C1 segment of cervical spinal cord (tissue), 14 donors: ENCODE measurements around the gene GPR150.

Source experiments
- DNase-seq, 14 donors: peaks; one replicate each; lab custom pipeline; 2025; lab: John Stamatoyannopoulos, UW

Gene GPR150

DNA sequence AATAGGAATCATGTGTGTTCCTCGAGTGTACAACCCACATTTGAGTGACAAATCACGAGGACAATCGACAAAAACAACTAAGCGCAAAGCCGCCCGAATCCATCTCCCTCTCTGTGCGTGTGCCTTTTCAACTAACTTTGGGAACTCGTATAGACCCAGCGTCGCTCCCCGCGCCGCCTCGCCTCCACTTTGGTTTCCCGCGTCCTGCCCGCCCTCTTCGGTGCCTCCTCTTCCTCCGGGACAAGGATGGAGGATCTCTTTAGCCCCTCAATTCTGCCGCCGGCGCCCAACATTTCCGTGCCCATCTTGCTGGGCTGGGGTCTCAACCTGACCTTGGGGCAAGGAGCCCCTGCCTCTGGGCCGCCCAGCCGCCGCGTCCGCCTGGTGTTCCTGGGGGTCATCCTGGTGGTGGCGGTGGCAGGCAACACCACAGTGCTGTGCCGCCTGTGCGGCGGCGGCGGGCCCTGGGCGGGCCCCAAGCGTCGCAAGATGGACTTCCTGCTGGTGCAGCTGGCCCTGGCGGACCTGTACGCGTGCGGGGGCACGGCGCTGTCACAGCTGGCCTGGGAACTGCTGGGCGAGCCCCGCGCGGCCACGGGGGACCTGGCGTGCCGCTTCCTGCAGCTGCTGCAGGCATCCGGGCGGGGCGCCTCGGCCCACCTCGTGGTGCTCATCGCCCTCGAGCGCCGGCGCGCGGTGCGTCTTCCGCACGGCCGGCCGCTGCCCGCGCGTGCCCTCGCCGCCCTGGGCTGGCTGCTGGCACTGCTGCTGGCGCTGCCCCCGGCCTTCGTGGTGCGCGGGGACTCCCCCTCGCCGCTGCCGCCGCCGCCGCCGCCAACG, at the start of gene GPR150:
Gene GPR150, plus strand, starts transcription at position 58 of the 840 bp plus-strand sequence. Its CDS starts 189 bp downstream, at position 247.
- peak in 3 of 14 donors; percentile 8 to 15 (median 14) for DNase-seq

DNA sequence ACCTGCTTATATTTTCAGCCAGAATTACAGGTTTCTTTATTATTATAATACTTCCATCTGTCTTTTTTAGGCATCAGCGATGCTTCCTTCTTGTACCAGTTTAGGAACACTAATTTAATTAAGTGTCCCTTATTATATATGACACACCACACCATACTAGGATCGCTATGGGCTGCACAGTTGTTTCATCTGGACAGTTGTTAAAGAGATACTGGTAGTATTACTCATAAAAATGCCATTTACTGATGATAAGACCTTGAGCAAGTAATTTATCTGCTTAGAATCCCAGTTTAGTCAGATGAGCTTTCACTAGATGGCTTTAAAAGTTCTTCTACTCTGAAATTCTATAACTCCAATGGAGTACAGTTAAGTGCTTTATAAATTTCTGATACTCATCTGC, 47.9 kb upstream of the GPR150 start:
- no peak for DNase-seq

DNA sequence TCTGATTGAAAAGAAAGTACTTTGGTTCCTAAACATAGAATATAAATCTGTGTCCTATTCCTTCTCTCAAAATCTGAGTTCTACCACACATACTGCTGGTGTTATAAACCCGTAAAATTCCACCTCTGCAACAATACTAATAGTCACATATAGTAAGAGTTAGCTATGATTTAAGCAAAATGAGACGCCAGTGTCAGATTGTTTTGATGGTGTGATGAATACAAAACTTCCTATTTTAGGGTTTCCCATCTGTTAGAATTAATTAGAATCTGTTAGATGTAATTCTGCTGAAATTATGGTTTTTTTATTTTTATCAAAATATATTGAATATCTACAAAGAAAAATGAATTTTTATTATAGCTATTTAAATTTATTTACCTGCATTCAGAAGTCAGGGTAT, 38.3 kb upstream of the GPR150 start:
- no peak for DNase-seq

DNA sequence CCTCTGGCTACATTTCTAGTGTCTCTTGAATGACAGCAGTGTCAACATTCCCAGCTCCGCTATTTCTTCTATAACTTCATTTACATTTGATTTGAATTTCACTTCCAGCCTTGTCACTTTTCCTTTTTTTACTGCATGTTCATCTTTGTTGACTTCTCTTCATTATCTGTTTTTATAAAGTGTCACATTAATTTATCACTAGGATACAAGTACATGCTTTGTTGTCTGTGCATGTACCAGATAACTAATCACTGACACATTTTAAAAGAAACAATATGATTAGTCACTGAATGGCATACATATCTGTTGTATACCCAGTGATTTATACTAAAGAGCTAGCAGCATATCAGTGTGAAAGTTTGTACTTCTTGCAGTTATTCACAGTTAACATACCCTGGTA, 35.9 kb upstream of the GPR150 start:
- no peak for DNase-seq

DNA sequence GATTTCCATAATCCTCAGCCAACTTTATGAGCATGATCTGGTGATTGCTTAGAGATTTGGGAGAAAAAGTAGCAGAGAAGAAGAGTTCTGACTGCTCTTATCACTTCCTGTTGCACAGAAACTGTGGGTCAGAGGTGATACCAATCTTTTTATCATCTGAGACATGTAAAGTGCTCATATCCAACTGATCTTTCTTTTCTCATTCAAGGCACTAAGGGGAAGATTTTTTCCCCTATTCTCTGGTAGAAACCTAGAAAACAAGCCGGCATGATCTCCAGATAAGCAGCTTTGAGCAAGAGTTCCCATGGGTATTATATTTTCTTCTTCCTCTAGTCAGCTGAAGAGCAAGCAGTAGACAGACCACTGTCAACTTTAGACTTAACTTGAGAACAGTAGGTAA, 29.0 kb upstream of the GPR150 start:
- no peak for DNase-seq

DNA sequence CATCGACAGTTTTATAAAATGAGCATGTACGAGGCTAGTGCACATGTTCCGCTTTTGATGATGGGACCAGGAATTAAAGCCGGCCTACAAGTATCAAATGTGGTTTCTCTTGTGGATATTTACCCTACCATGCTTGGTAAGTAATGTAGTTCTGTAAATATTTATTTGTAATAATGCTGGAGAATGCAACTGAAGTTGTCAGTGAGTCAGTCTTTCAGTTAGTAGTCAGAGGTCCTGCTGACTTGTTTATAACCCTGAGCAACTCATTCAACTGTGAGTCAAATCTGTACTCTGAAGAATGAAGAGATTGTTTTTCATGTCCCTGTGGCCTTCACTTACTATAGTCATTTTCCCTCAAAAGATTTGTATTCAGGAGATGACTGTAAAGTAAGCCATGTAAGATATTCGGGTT, 28.4 kb upstream of the GPR150 start:
- DNase-seq: no peak

DNA sequence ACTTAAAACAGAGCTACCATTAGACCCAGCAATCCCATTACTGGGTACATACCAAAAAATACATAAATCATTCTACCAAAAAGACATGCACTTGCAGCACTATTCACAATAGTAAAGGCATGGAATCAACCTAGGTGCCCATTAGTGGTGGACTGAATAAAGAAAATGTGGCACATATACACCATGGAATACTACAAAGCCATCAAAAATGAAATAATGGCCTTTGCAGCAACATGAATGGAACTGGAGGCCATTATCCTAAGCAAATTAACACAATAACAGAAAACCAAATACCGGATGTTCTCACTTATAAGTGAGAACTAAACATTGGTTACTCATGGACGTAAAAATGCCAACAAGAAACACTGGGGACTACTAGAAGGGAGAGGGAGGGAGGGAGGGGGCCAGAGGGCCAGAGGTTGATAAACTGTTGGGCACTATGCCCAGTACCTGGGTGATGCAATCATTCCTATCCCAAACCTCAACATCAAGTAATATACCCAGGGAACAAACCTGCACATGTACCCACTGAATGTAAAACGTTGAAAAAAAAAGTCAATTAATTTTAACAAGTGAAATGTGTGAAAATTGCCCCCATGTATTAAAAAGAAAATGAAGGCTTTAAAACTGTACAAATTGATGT, 24.5 kb upstream of the GPR150 start:
- no peak for DNase-seq

DNA sequence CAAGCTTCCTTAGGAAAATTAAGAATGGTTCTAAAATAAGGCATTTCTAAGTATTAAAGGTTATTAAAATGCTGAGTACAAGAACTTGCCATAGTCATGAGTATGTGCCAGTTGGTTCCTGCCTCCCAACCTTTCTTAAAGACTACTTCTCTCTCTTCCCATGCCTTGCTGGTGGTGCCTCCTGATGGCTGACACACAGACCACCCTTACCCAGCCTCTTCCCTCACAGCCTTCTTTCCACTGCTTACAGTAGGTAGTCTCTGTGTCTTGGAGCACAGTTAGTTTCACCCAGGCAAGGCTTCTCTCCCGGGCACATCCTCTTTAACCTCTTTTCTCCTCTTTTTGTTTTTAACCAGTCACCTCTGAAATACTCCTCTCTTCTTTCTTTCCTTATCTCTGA, 20.6 kb upstream of the GPR150 start:
- DNase-seq: no peak

DNA sequence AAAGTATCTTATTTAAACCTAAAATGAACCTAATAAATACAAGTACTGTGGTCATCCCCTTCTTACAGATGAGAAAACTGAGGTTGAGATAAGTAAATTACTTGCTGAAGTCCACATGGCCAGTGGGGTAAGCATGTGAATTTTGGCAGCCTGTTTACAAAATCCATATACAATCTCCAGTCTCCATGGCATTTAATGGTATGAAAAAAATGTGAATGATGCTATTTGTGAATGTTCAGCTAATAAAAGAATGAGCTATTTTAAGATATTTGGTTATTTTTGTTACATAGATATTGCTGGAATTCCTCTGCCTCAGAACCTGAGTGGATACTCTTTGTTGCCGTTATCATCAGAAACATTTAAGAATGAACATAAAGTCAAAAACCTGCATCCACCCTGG, 19.3 kb upstream of the GPR150 start:
- DNase-seq: no peak

DNA sequence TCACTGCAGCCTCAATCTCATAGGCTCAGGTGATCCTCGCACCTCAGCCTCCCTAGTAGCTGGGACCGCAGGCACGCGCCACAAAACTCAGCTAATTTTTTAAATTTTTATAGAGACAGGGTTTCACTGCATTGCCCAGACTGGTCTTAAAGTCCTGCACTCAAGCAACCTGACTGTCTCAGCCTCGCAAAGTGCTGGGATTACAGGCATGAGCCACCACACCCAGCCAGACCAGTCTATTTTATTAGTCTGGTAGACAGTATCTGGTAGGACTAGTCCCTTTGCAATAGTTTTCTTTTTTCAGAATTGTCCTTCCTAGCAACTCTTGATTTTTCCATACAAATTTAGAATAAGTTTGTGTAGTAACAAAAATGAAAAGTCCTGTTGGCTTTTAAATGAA, 14.1 kb upstream of the GPR150 start:
- no peak for DNase-seq

DNA sequence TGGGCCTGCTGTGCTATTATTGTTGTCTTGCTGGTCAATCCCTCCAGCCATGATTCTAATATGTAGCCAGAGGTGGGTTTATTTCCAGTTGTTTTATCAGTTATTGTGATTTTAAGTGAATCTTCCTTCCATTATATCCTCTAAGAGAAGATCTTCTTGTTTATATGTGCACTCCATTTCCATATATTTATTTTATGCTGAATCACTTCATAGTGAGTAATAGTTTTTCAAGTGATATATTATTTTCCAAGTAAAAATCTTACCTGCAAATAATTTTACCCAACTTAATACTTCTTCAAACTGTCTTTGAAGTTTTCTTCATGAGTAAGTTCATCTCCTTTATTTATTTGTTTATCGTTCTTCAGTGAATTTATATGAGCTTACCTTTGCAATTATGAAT, 13.5 kb upstream of the GPR150 start:
- DNase-seq: no peak

DNA sequence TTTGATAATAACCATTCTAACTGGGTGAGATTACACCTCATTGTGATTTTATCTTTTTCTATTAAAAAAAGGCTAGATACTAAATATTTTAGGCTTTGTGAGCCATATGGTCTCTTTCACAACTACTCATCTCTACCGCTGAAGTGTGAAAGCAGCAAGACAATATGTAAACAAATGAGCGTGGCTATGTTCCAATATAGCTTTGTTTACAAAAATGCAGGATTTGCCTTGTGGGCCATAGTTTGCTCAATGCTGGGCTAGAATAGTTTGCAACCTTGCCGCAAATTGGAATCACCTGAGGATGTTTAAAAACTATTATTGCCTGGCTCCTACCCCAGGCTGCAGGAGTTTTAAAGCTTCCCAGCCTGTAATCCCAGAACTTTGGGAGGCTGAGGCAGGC, 10.2 kb upstream of the GPR150 start:
- DNase-seq: peak in 1 of 14 donors; percentile 2

DNA sequence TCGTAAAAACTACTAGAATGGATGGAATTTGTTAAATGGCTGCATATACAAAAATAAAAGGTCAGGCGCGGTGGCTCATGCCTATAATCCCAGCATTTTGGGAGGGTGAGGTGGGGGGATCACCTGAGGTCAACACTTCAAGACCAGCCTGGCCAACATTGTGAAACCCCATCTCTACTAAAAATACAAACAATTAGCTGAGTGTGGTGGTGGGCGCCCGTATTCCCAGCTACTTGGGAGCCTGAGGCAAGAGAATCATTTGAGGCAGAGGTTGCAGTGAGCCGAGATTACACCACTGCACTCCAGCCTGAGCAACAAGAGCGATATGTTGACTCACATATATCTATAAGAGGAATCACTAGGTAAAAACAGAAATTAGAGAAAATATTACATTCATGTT, 9.3 kb upstream of the GPR150 start:
- no peak for DNase-seq

DNA sequence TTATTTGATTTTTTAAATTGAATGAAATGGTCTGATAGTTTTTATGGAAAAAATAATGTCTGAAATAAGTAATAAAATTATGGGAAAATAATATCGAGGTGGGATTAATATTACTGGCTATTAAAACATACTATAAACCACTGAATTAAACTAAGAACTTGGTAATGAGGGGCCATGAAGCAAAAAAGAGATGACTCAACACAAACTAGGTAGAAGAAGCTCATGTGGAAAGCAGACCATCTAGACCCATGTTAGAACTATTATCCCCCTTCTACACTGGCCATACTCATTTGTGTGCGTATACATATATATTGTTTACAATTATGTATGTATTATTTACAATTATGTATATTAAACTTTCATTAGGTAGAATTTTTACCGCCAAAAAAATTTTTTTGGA, 8.5 kb upstream of the GPR150 start:
- DNase-seq: no peak

DNA sequence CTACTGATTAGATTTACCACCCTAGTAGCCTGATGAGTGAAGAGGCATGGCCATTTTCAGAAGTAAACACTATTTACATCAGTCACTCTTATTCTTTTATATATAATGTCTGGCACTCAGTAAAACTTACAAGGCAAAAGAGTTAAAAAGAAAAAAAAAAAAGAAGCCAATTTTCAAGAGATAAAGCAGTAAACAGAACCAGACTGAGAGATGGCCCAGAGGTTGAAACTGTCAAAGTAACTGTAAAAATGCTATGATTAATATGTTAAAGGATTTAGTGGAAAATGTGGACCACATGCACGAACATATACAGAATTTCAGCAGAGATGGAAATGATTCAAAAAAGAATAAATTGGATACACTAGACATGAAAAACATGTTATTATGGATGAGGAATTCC, 6.4 kb upstream of the GPR150 start:
- DNase-seq: no peak

DNA sequence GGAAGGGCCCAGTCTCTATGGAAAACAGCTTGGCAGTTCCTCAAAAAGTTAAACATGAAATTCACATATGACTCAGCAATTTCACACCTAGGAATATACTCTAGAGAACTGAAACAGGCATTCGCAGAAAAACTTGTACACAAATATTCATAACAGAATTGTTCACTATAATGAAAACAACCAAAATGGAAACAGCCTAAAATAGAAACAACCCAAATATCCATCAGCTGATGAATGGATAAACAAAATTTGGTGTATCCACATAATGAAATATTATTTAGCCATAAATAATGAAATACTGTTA, 4.8 kb upstream of the GPR150 start:
- DNase-seq: no peak

DNA sequence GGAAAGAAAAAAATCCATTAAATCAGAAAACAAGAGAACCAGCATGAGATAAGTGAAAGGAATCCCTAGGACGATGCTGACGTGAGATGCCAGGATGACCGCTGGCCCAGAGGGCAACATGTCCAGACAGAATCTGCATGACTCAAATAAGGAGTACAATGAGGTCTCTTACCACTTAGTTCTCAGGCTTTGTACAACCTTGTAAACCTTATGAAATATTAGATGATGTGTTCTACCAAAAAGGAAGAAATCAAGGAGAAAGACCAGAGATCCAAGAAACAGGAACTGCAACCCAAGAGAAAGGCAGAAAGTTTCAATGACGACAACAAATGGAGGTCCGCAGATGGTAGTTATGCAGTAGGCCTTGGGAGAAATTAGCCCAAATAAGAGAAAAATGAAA, 2.8 kb upstream of the GPR150 start:
- DNase-seq: no peak

DNA sequence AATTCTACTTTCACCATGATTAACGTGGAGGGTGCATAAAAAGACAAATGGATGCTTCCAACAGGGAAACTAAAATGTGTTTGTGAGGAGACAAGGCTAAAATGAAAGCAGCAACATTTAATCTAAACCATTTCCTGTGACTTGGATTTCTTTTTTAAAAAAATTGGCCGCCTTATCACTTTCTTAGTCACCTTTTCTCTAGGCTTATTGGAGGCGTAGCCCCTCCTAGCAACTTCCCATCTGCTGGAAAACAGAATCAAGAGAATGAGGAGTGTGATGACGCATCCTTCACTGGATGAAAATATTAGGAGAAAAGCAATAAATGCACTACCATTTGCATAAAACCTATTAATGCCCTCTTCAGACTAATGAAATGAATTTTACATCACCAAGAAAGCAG, 791 bp upstream of the GPR150 start:
- no peak for DNase-seq

DNA sequence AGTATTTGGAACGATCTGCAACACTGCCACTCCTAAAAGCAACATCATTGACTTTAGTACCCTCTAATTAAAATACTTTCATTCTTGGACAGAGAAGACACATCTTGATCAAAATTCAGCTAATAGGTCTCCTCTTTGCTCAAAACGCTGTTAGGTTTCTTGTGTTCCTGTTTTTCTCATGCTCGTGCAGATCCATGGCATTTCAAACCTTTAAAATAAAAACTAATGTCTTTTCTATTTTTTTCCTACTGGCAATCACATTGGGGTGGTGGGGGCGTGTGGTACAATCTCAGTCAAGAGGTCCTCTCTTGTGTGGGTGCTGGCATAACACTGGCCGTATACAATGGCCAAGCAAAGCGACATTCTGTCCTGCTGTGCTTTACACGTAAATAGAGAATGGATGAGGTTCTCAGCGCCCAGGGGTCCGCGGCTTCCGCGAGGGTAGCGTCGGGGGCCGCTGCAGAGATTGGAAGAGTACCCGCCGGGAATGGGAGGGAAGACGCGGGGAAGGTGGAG, 315 bp upstream of the GPR150 start:
- DNase-seq: peak in 2 of 14 donors; percentile 3 to 4

DNA sequence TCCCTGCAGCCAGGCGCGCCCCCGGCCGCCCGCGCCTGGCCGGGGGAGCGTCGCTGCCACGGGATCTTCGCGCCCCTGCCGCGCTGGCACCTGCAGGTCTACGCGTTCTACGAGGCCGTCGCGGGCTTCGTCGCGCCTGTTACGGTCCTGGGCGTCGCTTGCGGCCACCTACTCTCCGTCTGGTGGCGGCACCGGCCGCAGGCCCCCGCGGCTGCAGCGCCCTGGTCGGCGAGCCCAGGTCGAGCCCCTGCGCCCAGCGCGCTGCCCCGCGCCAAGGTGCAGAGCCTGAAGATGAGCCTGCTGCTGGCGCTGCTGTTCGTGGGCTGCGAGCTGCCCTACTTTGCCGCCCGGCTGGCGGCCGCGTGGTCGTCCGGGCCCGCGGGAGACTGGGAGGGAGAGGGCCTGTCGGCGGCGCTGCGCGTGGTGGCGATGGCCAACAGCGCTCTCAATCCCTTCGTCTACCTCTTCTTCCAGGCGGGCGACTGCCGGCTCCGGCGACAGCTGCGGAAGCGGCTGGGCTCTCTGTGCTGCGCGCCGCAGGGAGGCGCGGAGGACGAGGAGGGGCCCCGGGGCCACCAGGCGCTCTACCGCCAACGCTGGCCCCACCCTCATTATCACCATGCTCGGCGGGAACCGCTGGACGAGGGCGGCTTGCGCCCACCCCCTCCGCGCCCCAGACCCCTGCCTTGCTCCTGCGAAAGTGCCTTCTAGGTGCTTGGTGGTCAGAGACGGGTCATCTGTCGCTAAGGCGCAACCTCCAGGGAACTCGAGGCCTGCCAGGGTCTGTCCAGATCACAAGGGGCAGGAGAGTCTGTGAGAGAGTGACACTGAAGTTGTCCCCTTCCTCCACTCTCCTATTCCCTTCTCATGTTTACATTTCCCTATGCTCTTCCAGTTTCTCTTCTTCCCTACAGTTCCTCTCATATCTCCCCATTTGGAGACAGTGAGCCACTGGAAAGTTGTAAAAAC, 1.3 kb downstream of the GPR150 start:
- DNase-seq: peak in 3 of 14 donors; percentile 13 to 47 (median 19)

DNA sequence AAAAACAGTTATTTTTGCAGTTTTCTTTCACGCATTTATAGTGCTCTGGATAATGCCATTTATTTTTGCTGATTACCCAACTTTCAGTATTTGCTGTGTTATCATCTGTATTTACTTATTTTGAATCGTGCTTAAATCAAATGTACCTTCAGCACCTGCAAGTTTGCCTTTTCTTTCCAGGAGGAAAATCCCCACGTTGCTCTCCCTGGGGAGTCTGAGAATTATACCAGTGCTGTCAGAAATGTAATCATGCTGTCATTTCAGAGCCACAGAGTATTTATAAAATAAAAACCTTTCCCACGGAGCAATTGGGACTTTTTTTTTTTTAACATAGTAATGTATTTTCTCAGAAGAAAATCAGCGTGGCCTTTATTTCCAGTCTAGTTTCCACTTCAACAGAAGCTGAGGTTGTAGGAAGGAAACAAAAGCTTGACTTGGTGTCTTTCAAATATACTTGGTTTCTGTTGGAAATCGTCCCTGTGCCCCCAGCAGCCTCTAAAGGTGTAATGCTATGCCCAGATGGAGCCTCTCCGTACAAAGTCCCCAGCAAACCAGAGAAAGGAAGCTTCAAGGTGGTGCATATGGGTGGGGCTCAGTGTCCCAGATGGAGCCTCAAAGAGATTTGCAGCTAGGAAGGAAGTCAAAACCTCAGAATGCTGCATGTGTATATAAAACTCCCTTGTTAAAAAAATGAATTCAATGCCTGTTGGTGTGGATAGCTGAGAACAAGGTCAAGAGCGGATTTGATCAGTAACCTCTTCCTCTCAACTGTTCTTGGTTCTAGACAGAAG, 2.1 kb downstream of the GPR150 start:
- peak in 1 of 14 donors; percentile 24 for DNase-seq
